Keratinocyte (primary cell): ENCODE data around the gene POMT2. TPM values are rescaled to one million over a fixed set of nuclear protein-coding genes. Genes with fewer than 3 reads are reported as not detected.

Experiments used
- DNase-seq: peaks from one replicate; pipeline ENCODE4 v3.0.0-alpha.2; 2011; ENCODE audit warnings: low read depth, missing footprints, low spot score
- FAIRE-seq: peaks from 2 replicates; lab custom pipeline; 2011; peaks lifted over from hg19 to GRCh38; lab: Jason Lieb, UNC
- H2AFZ ChIP-seq: 2 replicates; pipeline ENCODE4 v1.6.0; 2012; ENCODE audit warnings: low read length, control low read depth, inconsistent platforms; ENCODE audit not compliant: control insufficient read depth
- H3K27ac ChIP-seq: 2 replicates; pipeline ENCODE4 v1.5.1; 2011; ENCODE audit warnings: low read length; ENCODE audit not compliant: control insufficient read depth, insufficient read depth
- H3K27me3 ChIP-seq: 3 replicates; pipeline ENCODE4 v1.6.0; 2011; ENCODE audit warnings: low read length; ENCODE audit not compliant: control insufficient read depth, insufficient read depth; ENCODE audit errors: extremely low read depth
- H3K36me3 ChIP-seq, 2 experiments: 2 replicates in 1 of 2; 3 replicates in 1 of 2; pipeline ENCODE4 v1.5.1; 2011; ENCODE audit warnings: low read length in 2 of 2, mild to moderate bottlenecking in 1 of 2; ENCODE audit not compliant: control insufficient read depth in 2 of 2, insufficient read depth in 2 of 2; ENCODE audit errors: extremely low read depth in 1 of 2
- H3K4me1 ChIP-seq: 3 replicates; pipeline ENCODE4 v1.5.1; 2011; ENCODE audit warnings: low read length; ENCODE audit not compliant: control insufficient read depth, insufficient read depth; ENCODE audit errors: extremely low read depth
- H3K4me2 ChIP-seq: 3 replicates; pipeline ENCODE4 v1.6.0; 2011; ENCODE audit warnings: low read depth, low read length; ENCODE audit not compliant: control insufficient read depth, insufficient read depth; ENCODE audit errors: extremely low read depth
- H3K4me3 ChIP-seq, 3 experiments: fragments of 200-600 bp in 1 of 3; sonication (generic) in 1 of 3; 2 replicates in 2 of 3; 3 replicates in 1 of 3; pipeline ENCODE4 v1.5.1; 2011 to 2016; ENCODE audit warnings: low read length in 3 of 3, mild to moderate bottlenecking in 3 of 3, control low read depth in 2 of 3, inconsistent platforms in 1 of 3, low read depth in 1 of 3, mixed read lengths in 1 of 3, mixed run types in 1 of 3, moderate library complexity in 1 of 3; ENCODE audit not compliant: control insufficient read depth in 2 of 3, insufficient read depth in 2 of 3; ENCODE audit errors: extremely low read depth in 1 of 3
- H3K79me2 ChIP-seq: 2 replicates; pipeline ENCODE4 v1.6.0; 2012; ENCODE audit warnings: low read length; ENCODE audit not compliant: control insufficient read depth, insufficient read depth
- H3K9ac ChIP-seq: 3 replicates; pipeline ENCODE4 v1.6.0; 2011; ENCODE audit warnings: low read length; ENCODE audit not compliant: control insufficient read depth, insufficient read depth; ENCODE audit errors: extremely low read depth
- H3K9me1 ChIP-seq: 3 replicates; pipeline ENCODE4 v1.6.0; 2011; ENCODE audit warnings: low read length; ENCODE audit not compliant: control insufficient read depth, insufficient read depth; ENCODE audit errors: extremely low read depth
- H3K9me3 ChIP-seq: 2 replicates; pipeline ENCODE4 v1.5.1; 2012; ENCODE audit warnings: low read depth, low read length; ENCODE audit not compliant: control insufficient read depth
- H4K20me1 ChIP-seq: 3 replicates; pipeline ENCODE4 v1.6.0; 2011; ENCODE audit warnings: low read length; ENCODE audit not compliant: control insufficient read depth, insufficient read depth; ENCODE audit errors: extremely low read depth
- EZH2 ChIP-seq: IDR thresholded peaks from one replicate; pipeline ENCODE4 v1.6.1; 2012; ENCODE audit warnings: inconsistent platforms, mild to moderate bottlenecking, low read length, moderate library complexity
- dilution Hi-C: fragments of 300-500 bp; cut with MboI; formaldehyde crosslinking; loops from one replicate; pipeline ENCODE4 v1.7.0; 2020; ENCODE audit warnings: low sequenced_read_pairs; ENCODE audit not compliant: extremely low pct_ligation_motif_present
- polyA plus RNA-seq, 5 experiments: library from polyadenylated mRNA; depleted of rRNA in 3 of 5; stranded (reverse) in 3 of 5; stranded (forward) in 1 of 5; unstranded in 1 of 5; fragments of >200 nt; gene quantifications; 1 replicate in 1 of 5; 2 replicates in 3 of 5; 3 replicates in 1 of 5; pipeline versions ENCODE4 v1.2.1 to v1.2.3, GENCODE V29; 2011 to 2012; ENCODE audit warnings: missing spikeins in 2 of 5, low read depth in 1 of 5, low replicate concordance in 1 of 5
- TF ChIP-seq, protein P1 (sequence below), 3 experiments: IDR thresholded peaks in 1 of 3; conservative IDR thresholded peaks in 1 of 3; optimal IDR thresholded peaks in 1 of 3; 2 replicates in 2 of 3; 3 replicates in 1 of 3; pipeline versions ENCODE3 to v1.5.1; 2011; ENCODE audit warnings: low read length in 3 of 3, mild to moderate bottlenecking in 3 of 3, moderate library complexity in 2 of 3, control low read depth in 1 of 3, inconsistent platforms in 1 of 3; ENCODE audit not compliant: insufficient read depth in 2 of 3; ENCODE audit errors: extremely low read depth in 1 of 3

The POMT2 gene
- polyA plus RNA-seq, 1 donor (not counting 4 experiments of a cell fraction or from before 2014, with no cell fraction given), result 21.1 TPM

DNA sequence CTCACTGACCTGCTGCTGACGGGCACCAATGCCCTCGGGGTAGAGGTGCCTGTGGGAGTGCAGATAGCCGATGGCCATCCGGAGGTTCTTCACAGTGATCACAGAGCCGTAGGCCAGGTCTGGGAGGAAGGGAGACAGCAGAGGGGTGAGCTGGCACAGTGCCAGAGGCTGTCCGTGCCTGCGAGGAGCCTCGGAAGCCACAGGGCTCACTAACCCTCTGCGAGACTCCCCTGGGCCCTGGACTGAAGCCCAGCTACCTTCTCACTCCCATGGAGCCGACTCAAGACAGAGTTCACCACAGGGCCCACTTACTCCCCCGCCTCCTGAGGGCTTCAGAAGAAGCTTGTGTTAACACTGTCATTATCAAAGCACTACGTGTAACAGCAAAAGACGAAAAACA is 24.5 kb downstream of the POMT2 start:
- H3K4me2 ChIP-seq, result no peak overlapping the region
- no peak overlapping the region for H2AFZ ChIP-seq
- H4K20me1 ChIP-seq, result no peaks in the 10 kb centered on the region
- H3K27ac ChIP-seq, result no peak overlapping the region
- no peak for TF ChIP-seq EZH2
- TF ChIP-seq, protein P1, sequence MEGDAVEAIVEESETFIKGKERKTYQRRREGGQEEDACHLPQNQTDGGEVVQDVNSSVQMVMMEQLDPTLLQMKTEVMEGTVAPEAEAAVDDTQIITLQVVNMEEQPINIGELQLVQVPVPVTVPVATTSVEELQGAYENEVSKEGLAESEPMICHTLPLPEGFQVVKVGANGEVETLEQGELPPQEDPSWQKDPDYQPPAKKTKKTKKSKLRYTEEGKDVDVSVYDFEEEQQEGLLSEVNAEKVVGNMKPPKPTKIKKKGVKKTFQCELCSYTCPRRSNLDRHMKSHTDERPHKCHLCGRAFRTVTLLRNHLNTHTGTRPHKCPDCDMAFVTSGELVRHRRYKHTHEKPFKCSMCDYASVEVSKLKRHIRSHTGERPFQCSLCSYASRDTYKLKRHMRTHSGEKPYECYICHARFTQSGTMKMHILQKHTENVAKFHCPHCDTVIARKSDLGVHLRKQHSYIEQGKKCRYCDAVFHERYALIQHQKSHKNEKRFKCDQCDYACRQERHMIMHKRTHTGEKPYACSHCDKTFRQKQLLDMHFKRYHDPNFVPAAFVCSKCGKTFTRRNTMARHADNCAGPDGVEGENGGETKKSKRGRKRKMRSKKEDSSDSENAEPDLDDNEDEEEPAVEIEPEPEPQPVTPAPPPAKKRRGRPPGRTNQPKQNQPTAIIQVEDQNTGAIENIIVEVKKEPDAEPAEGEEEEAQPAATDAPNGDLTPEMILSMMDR (optimal IDR thresholded peaks at IDR 0.05 in 1 of 3, IDR thresholded peaks at IDR 0.05 in 1 of 3, conservative IDR thresholded peaks at IDR 0.05 in 1 of 3; ENCODE audit: extremely low read depth in 1 of 3, insufficient read depth in 2 of 3, low read length in 3 of 3), result no peak
- no peaks in the 10 kb centered on the region for H3K79me2 ChIP-seq
- no peaks in the 10 kb centered on the region for H3K9me1 ChIP-seq
- no peak overlapping the region for H3K9ac ChIP-seq
- no peak for DNase-seq
- no peak for FAIRE-seq
- no peak overlapping the region for H3K4me3 ChIP-seq
- dilution Hi-C loops, result no loop called here
- H3K27me3 ChIP-seq, result no peaks in the 10 kb centered on the region
- H3K36me3 ChIP-seq, result peaks cover 8 to 31% of the 10 kb centered on the region in 2 experiments
- no peaks in the 10 kb centered on the region for H3K9me3 ChIP-seq
- H3K4me1 ChIP-seq, result no peaks in the 10 kb centered on the region

DNA sequence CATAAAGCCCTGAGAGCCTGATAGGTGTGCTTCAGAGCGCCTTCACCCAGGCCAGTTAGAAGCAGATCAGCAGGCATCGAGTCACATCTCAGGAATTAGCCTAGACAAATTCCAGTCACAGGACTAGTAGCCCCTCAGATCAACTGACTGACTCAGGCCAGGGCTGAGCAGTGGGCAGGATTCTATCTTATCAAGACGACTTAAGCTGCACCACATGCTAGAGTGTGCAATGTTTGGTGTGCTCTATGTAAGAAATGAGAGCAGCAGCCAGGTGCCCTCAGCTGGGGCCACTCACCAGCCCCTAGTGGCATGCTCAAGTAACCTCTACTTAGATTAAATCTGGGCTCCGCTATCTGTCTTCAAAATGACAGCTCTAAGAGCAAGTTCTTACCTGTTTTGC is 30.0 kb downstream of the POMT2 start:
- no peak overlapping the region for H3K4me2 ChIP-seq
- H3K9ac ChIP-seq, result no peak overlapping the region
- no peak overlapping the region for H2AFZ ChIP-seq
- no peak overlapping the region for H3K4me3 ChIP-seq
- DNase-seq, result no peak
- H3K9me1 ChIP-seq, result no peaks in the 10 kb centered on the region
- no peak for TF ChIP-seq EZH2
- TF ChIP-seq, protein P1 (optimal IDR thresholded peaks at IDR 0.05 in 1 of 3, IDR thresholded peaks at IDR 0.05 in 1 of 3, conservative IDR thresholded peaks at IDR 0.05 in 1 of 3; ENCODE audit: extremely low read depth in 1 of 3, insufficient read depth in 2 of 3, low read length in 3 of 3), result peak in 2 of 3 experiments; percentile 16 to 21
- no peaks in the 10 kb centered on the region for H3K27me3 ChIP-seq
- no peak for FAIRE-seq
- H3K27ac ChIP-seq, result no peak overlapping the region
- no peaks in the 10 kb centered on the region for H3K79me2 ChIP-seq
- no peaks in the 10 kb centered on the region for H3K9me3 ChIP-seq
- no peaks in the 10 kb centered on the region for H3K4me1 ChIP-seq
- H3K36me3 ChIP-seq, result peaks cover 7 to 9% of the 10 kb centered on the region in 2 experiments
- no peaks in the 10 kb centered on the region for H4K20me1 ChIP-seq
- dilution Hi-C loops, result no loop called here
